IPS-18c (cell line): ENCODE results near the gene SLC12A5.
"Not testable (repeated sequence)": the region's sequence is repeated elsewhere in the genome, so short reads cannot be mapped to it uniquely, and the experiment has no call there.

Experiments used
- H3K4me3 ChIP-seq: 2 replicates; pipeline ENCODE4 v1.7.0; 2013; ENCODE audit warnings: low read depth, mild to moderate bottlenecking, low read length, moderate library complexity; ENCODE audit not compliant: insufficient read depth
- H3K9me3 ChIP-seq: one replicate; pipeline ENCODE4 v1.6.1; 2013; ENCODE audit warnings: mild to moderate bottlenecking, low read length, moderate library complexity; ENCODE audit not compliant: control insufficient read depth, insufficient read depth

SLC12A5 gene

DNA sequence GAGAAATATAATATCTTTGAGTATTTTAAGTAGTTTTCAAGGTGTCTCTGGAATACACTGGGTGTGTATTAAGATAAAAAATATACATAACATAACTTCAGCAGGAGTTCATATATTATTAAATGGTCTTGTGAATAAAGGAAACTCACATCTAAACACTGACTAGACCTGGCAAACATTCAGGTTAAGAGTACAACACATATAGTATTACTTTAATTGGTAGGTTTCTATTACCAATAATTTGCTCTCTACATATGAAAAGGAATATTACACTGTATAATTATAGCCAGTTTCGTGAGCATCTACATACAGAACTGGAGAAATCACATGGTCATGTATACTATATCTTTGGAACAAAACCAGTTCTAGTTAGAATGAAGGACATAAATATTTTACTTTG, 52.1 kb downstream of the SLC12A5 start:
- Histone ChIP-seq H3K4me3 (no peak overlapping the region), H3K9me3 (no peaks in the 10 kb centered on the region)

GRCh38 chr20:46083101-46083500, 54.1 kb downstream of the SLC12A5 start:
- Histone ChIP-seq H3K9me3 (no peaks in the 10 kb centered on the region), H3K4me3 (no peak overlapping the region)

- Histone ChIP-seq H3K9me3 (no peaks in the 10 kb centered on the region), H3K4me3 (no peak overlapping the region)
Observed at GRCh38 chr20:46083531-46084061, 54.6 kb downstream of the SLC12A5 start.

DNA sequence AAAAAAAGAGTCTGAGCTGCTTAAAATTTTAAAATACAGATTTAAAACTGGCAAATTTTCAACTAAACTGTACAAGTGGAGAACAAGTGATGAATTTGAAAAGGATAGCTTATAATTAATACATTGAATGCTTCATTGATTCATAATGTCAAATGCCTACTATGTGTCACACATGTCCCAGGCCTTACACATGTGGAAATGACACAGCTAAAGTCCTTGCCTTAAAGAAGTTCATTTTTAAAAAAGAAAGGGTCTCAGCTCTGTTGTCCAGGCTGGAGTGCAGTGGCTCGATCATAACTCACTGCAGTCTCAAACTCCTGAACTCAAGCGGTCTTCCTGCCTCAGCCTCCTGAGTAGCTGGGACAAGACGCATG, 55.8 kb downstream of the SLC12A5 start:
- H3K4me3 ChIP-seq = no peak overlapping the region
- H3K9me3 ChIP-seq = no peaks in the 10 kb centered on the region

GRCh38 chr20:46085179-46085851, 56.3 kb downstream of the SLC12A5 start:
- H3K9me3 ChIP-seq = no peaks in the 10 kb centered on the region
- no peak overlapping the region for H3K4me3 ChIP-seq

GRCh38 chr20:46087161-46087560, 58.1 kb downstream of the SLC12A5 start:
- Histone ChIP-seq H3K9me3 (no peaks in the 10 kb centered on the region), H3K4me3 (no peak overlapping the region)

DNA sequence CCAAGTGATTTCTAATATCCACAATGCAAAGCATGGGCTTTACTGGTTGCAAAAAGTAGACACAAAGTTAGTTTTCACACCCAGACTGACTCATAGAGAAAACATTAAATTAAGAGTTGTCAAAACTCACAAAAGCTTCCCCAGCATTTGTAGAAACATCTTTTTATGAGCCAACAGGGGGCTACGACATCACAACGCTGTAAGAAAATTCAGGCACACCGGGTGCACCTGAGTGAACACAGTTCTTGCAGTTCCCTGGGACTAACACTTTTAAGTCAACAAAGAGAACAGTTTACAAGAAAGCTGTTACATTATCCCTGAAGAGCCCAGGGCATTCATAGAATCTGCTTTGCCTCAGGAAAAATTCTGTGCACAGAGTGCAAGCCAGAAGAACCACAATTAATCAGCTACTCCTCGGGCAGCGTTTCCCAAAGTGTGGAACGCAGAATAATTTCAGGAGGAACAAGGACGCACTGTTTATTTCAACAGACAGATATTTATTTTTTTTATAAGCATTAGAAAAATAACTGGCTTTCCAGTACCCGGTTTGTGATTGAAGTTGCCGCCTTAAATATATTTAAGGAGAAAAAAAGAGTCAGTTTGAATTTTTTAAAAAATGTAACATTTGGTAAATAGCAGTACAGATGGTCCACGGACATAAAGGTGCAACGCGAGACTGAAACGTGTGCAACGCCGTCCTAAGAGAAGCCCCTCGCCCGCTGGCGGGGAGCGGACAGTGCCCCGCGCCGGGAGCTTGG, 59.6 kb downstream of the SLC12A5 start:
- peak overlapping the region; percentile 93 for H3K4me3 ChIP-seq
- no peaks in the 10 kb centered on the region for H3K9me3 ChIP-seq

GRCh38 chr20:46089167-46089416, 60.1 kb downstream of the SLC12A5 start:
- peak overlapping the region; percentile 93 for H3K4me3 ChIP-seq

DNA sequence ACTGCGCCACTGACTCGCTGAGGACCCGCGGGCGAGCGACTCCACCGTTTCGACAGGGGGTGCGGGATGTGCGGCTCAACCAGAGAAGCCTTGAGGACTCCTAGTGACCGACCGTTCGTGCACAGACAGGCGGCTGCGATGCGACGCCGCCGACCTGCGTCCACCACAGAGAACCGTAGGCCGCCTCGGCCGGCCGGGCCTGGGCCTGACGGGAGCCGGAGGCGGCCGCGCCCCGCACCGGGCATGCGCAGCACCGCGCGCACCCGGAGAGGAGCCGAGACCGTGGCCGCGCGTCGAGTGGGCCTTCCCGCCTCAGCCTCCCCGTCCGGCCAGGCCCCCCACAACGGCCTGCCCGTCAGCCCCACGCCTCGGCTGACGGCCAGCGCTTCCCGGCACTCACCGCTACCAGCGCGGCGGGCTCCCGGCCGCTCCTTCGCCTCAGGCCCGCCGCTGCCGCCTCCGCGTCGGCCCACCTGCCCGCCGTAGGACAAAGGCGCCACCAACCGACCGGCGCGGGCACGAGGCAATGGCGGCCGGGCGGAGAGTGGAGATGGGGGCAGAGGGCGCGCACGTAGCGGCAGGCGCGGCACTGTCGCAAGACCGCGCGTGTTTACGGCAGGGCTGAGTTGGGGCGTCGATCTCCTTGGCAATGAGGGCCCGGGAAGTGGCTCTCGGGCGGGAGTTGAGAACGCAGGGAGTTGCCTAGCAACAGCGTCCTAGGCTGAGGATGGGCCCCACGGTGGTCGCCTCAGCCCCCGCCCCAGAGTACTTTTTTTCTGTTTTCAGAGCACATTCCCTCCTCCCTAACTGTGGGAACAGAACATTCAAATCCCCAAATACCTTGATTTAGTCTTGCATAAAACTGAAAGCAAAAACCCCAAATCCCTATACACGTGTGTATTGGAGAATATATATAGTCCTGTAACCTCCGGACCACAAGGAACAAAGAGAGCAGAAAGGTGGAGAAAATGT, 60.7 kb downstream of the SLC12A5 start, which contains the start of gene NCOA5:
NCOA5 (minus strand) TSS at position 546 of the 972 bp plus-strand sequence. CDS start 10,538 bp downstream, outside the sequence.
- Histone ChIP-seq H3K9me3 (no peaks in the 10 kb centered on the region), H3K4me3 (peak within 1 kb of the TSS; percentile 93)

More at GRCh38 chr20:46089167-46089416, 60.1 kb downstream of the SLC12A5 start:
- no peaks in the 10 kb centered on the region for H3K9me3 ChIP-seq

- not testable (repeated sequence) for H3K9me3 ChIP-seq, H3K4me3 ChIP-seq
Observed at GRCh38 chr20:46091622-46092535, 62.9 kb downstream of the SLC12A5 start.

- no peaks in the 10 kb centered on the region for H3K9me3 ChIP-seq
Observed at GRCh38 chr20:46093531-46093930, 64.5 kb downstream of the SLC12A5 start.

DNA sequence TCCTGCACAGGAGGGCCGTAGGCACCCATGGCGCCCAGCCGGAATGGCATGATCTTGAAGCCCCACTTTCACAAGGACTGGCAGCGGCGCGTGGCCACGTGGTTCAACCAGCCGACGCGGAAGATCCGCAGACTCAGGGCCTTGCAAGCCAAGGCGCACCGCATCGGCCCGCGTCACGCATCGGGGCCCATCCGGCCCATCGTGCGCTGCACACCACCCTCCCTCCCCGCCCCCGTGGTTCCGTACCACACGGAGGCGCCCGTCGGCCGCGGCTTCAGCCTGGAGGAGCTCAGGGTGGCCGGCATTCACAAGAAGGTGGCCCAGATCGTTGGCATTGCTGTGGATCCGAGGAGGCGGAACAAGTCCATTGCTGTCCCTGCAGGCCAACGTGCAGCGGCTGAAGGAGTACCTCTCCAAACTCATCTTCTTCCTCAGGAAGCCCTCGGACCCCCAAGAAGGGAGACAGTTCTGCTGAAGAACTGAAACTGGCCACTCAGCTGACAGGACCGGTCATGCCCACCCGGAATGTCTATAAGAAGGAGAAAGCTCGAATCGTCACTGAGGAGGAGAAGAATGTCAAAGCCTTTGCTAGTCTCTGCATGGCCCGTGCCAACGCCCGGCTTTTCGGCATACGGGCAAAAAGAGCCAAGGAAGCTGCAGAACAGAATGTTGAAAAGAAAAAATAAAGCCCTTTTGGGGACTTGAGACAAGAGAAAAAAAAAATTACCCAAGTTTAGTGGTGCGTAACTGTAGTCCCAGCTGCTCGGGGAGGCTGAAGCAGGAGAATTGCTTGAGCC, 70.7 kb downstream of the SLC12A5 start:
- Histone ChIP-seq H3K4me3 (no peak overlapping the region), H3K9me3 (no peaks in the 10 kb centered on the region)

More at GRCh38 chr20:46093531-46093930, 64.5 kb downstream of the SLC12A5 start:
- H3K4me3 ChIP-seq = no peak overlapping the region

GRCh38 chr20:46100444-46100843, 71.4 kb downstream of the SLC12A5 start:
- not testable (repeated sequence) for H3K4me3 ChIP-seq, H3K9me3 ChIP-seq

DNA sequence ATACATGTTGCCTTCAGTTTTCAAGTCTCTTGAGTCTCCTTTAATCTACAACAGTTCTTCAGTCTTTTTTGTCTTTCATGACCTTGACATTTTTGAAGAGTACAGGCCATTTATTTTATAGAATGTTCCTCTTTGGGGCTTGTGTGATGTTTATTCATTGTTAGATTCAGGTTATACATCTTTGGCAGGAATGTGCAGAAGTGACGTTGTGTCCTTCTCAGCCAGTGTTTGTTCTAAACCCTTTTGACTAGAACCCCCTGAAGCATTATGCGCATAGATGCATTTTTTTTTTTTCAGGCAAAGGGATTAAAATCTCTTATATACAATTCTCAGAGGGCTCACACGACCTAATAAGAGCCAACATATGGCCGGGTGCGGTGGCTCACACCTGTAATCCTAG, 72.0 kb downstream of the SLC12A5 start:
- H3K4me3 ChIP-seq = no peak overlapping the region
- no peaks in the 10 kb centered on the region for H3K9me3 ChIP-seq

DNA sequence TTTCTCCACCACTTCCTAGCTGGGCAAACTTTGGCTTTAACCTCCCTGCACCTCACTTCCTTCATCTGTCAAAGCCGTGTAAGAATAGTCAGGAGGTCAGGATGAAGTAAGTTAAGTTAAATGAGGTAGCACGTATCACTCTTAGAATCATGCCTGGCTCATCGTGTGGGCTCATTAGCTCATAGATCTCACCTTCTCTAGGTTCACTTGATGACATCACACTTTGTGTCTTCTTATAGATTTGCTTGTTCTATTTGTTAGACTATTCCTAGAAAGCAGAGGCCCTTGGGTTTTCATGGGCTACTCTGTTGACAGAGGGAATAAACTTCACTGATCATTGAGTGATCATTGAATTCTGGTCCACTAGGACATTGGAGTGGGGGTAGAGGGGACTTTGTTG, 72.9 kb downstream of the SLC12A5 start:
- Histone ChIP-seq H3K9me3 (no peaks in the 10 kb centered on the region), H3K4me3 (no peak overlapping the region)

DNA sequence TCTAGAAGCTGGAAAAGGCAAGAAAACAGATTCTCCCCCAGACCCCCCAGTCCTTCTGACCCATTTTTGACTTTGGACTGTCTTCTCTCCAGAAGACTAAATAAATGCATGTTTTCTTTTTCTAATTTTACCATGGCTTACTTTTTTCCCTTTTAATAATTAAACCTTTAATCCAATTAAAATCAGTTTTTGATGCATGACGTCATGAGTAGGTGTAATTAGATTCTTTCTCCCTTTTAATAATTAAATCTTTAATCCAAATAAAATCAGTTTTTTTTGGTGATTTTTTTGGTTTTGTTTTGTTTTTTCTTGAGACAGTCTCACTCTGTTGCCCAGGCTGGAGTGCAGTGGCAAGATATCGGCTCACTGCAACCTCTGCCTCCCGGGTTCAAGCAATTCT, 73.9 kb downstream of the SLC12A5 start:
- Histone ChIP-seq H3K9me3 (no peaks in the 10 kb centered on the region), H3K4me3 (no peak overlapping the region)
